Activated T-cell treated with anti-CD3 and anti-CD28 coated beads, Interleukin-2, amount 50 U/mL, for 72 hours (primary cell): ENCODE results near the gene PTGIS. TPM values are rescaled to one million over a fixed set of nuclear protein-coding genes. Genes with fewer than 3 reads are reported as not detected.

Experiments used
- ATAC-seq, 2 donors: fragments of 150-1000 bp; cut with Tn5 transposase; replicated peaks in 1 of 2; 2 replicates each; pipeline ENCODE4 v1.10.0; 2021; ENCODE audit warnings: moderate library complexity in 2 of 2, mild to moderate bottlenecking in 1 of 2
- DNase-seq, 2 donors: peaks; one replicate each; pipeline ENCODE4 v3.0.0; 2021 to 2022; ENCODE audit warnings: mixed read lengths in 1 of 2
- H3K27ac Mint-ChIP-seq: one replicate; pipeline ENCODE4 v1.8.0; 2022; ENCODE audit warnings: mild to moderate bottlenecking, moderate library complexity, mixed read lengths
- H3K27me3 Mint-ChIP-seq: one replicate; pipeline ENCODE4 v1.8.0; 2022; ENCODE audit warnings: low read depth, mixed read lengths
- H3K36me3 Mint-ChIP-seq, 2 donors: one replicate each; pipeline ENCODE4 v1.8.0; 2022; ENCODE audit warnings: mixed read lengths in 2 of 2, mild to moderate bottlenecking in 1 of 2; ENCODE audit not compliant: insufficient read depth in 2 of 2
- H3K4me1 Mint-ChIP-seq: one replicate; pipeline ENCODE4 v1.8.0; 2022; ENCODE audit warnings: low read depth, mixed read lengths
- H3K4me3 Mint-ChIP-seq, 2 donors: one replicate each; pipeline ENCODE4 v1.8.0; 2022; ENCODE audit warnings: mild to moderate bottlenecking in 2 of 2, mixed read lengths in 2 of 2, moderate library complexity in 2 of 2
- H3K9me3 Mint-ChIP-seq, 2 donors: one replicate each; pipeline ENCODE4 v1.8.0; 2022; ENCODE audit warnings: mixed read lengths in 2 of 2
- total RNA-seq, 2 donors: library from RNA; stranded (reverse); gene quantifications; one replicate each; pipeline ENCODE4 v1.2.3, GENCODE V29; 2022

Gene PTGIS
- total RNA-seq, 2 donors from 2014 or later = 1.8 to 6.3 TPM

- no peak overlapping the region for H3K27ac Mint-ChIP-seq
- no peaks in the 10 kb centered on the region for H3K4me1 Mint-ChIP-seq
- H3K36me3 Mint-ChIP-seq = no peaks in the 10 kb centered on the region
- DNase-seq (no peak), ATAC-seq (no peak)
- H3K27me3 Mint-ChIP-seq = peaks cover 64% of the 10 kb centered on the region
- no peaks in the 10 kb centered on the region for H3K9me3 Mint-ChIP-seq
- H3K4me3 Mint-ChIP-seq = no peak overlapping the region
Measured at GRCh38 chr20:49466114-49466912, 101.6 kb downstream of the PTGIS start.

GRCh38 chr20:49464556-49464955, 103.4 kb downstream of the PTGIS start:
- Mint-ChIP-seq H3K4me1 (no peaks in the 10 kb centered on the region), H3K27me3 (peaks cover 58% of the 10 kb centered on the region), H3K9me3 (no peaks in the 10 kb centered on the region), H3K36me3 (no peaks in the 10 kb centered on the region), H3K4me3 (no peak overlapping the region), H3K27ac (no peak overlapping the region)
- no peak for DNase-seq
- no peak for ATAC-seq

- Mint-ChIP-seq H3K36me3 (no peaks in the 10 kb centered on the region), H3K27me3 (peaks cover 50% of the 10 kb centered on the region), H3K27ac (no peak overlapping the region), H3K9me3 (no peaks in the 10 kb centered on the region), H3K4me3 (no peak overlapping the region), H3K4me1 (no peaks in the 10 kb centered on the region)
- DNase-seq (no peak), ATAC-seq (no peak)
Measured at GRCh38 chr20:49462626-49463025, 105.3 kb downstream of the PTGIS start.

DNA sequence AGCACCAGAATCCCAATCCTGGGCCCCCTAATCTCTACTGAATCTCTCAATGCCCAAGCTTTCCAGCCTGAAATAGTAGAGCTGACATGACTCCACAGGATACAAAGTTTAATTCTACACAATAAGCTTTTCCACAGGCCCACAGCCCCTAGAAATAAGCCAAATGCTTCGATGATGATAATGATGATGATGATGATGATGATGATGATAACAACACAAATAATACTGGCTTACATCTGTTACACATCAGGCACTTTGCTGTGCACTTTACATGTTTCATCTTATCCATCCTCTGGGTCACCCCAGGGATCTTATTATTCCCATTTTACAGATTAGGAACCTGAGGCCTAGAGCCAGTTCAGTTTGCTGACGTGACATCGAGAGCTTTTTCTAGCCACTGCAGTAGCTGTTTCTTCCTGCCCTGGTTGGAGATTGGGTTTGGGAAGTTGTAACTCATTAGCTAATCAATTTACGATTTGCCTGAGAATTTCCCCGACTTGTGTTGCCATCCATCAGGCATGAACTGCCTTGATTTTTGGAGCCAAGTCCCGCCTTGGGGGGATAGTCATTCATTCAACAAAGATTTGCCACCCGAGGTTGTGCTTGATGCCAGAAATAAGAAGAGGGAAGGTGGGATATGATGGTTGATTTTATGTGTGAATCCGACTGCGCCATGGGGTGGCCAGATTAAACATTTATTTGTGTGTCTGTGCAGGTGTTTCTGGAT, 105.9 kb downstream of the PTGIS start:
- no peaks in the 10 kb centered on the region for H3K36me3 Mint-ChIP-seq
- peaks cover 45% of the 10 kb centered on the region for H3K27me3 Mint-ChIP-seq
- H3K9me3 Mint-ChIP-seq = no peaks in the 10 kb centered on the region
- H3K4me3 Mint-ChIP-seq = no peak overlapping the region
- no peaks in the 10 kb centered on the region for H3K4me1 Mint-ChIP-seq
- ATAC-seq (no peak), DNase-seq (no peak)
- H3K27ac Mint-ChIP-seq = no peak overlapping the region

DNA sequence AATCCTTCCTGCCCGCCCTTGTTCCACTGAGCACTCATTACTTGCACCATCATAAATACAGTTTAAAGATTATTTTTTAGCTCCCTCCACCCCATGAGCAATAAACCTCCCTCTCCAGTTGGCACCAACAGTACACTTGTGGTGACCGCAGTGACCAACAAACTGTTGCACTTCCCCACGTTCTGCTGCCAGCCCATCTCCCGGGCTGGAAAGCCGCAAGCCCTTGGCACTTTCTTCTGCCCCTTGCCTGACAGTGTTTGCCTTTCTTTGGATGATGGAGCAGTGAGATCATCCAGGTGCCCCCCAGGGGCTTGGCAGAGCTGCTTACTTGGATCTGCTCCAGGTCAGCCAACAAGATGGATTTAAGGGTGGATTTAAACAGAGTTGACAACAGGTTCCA, 107.0 kb downstream of the PTGIS start:
- no peak for ATAC-seq
- Mint-ChIP-seq H3K27me3 (peaks cover 45% of the 10 kb centered on the region), H3K36me3 (no peaks in the 10 kb centered on the region)

GRCh38 chr20:49460131-49460530, 107.8 kb downstream of the PTGIS start:
- no peaks in the 10 kb centered on the region for H3K36me3 Mint-ChIP-seq
- H3K4me3 Mint-ChIP-seq = no peak overlapping the region
- H3K27ac Mint-ChIP-seq = no peak overlapping the region
- H3K9me3 Mint-ChIP-seq = no peaks in the 10 kb centered on the region
- DNase-seq (no peak), ATAC-seq (no peak)
- peaks cover 49% of the 10 kb centered on the region for H3K27me3 Mint-ChIP-seq
- H3K4me1 Mint-ChIP-seq = no peaks in the 10 kb centered on the region

More for the DNA sequence above, 107.0 kb downstream of the PTGIS start:
- H3K27ac Mint-ChIP-seq = no peak overlapping the region
- H3K9me3 Mint-ChIP-seq = no peaks in the 10 kb centered on the region
- H3K4me3 Mint-ChIP-seq = no peak overlapping the region
- DNase-seq = no peak
- H3K4me1 Mint-ChIP-seq = no peaks in the 10 kb centered on the region

- Mint-ChIP-seq H3K27me3 (peaks cover 49% of the 10 kb centered on the region), H3K36me3 (no peaks in the 10 kb centered on the region), H3K9me3 (no peaks in the 10 kb centered on the region), H3K27ac (no peak overlapping the region), H3K4me1 (no peaks in the 10 kb centered on the region), H3K4me3 (no peak overlapping the region)
- DNase-seq (no peak), ATAC-seq (no peak)
Measured at GRCh38 chr20:49459684-49460083, 108.3 kb downstream of the PTGIS start.

- Mint-ChIP-seq H3K27ac (no peak overlapping the region), H3K36me3 (no peaks in the 10 kb centered on the region), H3K9me3 (no peaks in the 10 kb centered on the region), H3K4me3 (no peak overlapping the region), H3K27me3 (peaks cover 40% of the 10 kb centered on the region), H3K4me1 (no peaks in the 10 kb centered on the region)
- DNase-seq = no peak
- no peak for ATAC-seq
Measured at GRCh38 chr20:49457444-49457843, 110.5 kb downstream of the PTGIS start.

- H3K36me3 Mint-ChIP-seq = no peaks in the 10 kb centered on the region
- DNase-seq (no peak), ATAC-seq (no peak)
- no peaks in the 10 kb centered on the region for H3K9me3 Mint-ChIP-seq
- H3K4me3 Mint-ChIP-seq = no peak overlapping the region
- no peaks in the 10 kb centered on the region for H3K4me1 Mint-ChIP-seq
- H3K27me3 Mint-ChIP-seq = peaks cover 32% of the 10 kb centered on the region
- H3K27ac Mint-ChIP-seq = no peak overlapping the region
Measured at GRCh38 chr20:49456646-49457045, 111.3 kb downstream of the PTGIS start.

- no peaks in the 10 kb centered on the region for H3K36me3 Mint-ChIP-seq
- no peak for ATAC-seq
- H3K9me3 Mint-ChIP-seq = no peaks in the 10 kb centered on the region
- H3K27ac Mint-ChIP-seq = no peak overlapping the region
- peaks cover 34% of the 10 kb centered on the region for H3K27me3 Mint-ChIP-seq
- H3K4me3 Mint-ChIP-seq = no peak overlapping the region
- no peaks in the 10 kb centered on the region for H3K4me1 Mint-ChIP-seq
- DNase-seq = no peak
Measured at GRCh38 chr20:49455691-49456090, 112.2 kb downstream of the PTGIS start.

Other genes with a start within 250 kb of the PTGIS start
- not detected for gene KCNB1, start 85.5 kb downstream of the PTGIS start, total RNA-seq
- 10 to 100 TPM; 14.8 to 27.3 TPM for gene B4GALT5, start 145.7 kb upstream of the PTGIS start, total RNA-seq
- gene SLC9A8, start 244.7 kb upstream of the PTGIS start, total RNA-seq = 10 to 100 TPM; 19.0 to 19.9 TPM